Psoas muscle (tissue), 8 donors: ENCODE results near the gene JAM2. TPM values are rescaled to one million over a fixed set of nuclear protein-coding genes. Genes with fewer than 3 reads are reported as not detected.
"Not testable (repeated sequence)": the region's sequence is repeated elsewhere in the genome, so short reads cannot be mapped to it uniquely, and the experiment has no call there.

Experiments
- ATAC-seq, 4 donors: fragments of 200-7000 bp; cut with Tn5 transposase; one replicate each; pipeline ENCODE4 v1.9.1; 2020; ENCODE audit warnings: moderate library complexity in 3 of 4, mild to moderate bottlenecking in 2 of 4
- DNase-seq, 2 donors: peaks; one replicate each; pipeline ENCODE4 v3.0.0-alpha.2; 2020
- H3K27ac ChIP-seq: fragments of 200-600 bp; one replicate; pipeline ENCODE4 v1.8.0; 2022
- H3K27me3 ChIP-seq, 3 donors: fragments of 200-600 bp in 1 of 3; one replicate each; pipeline versions ENCODE4 v1.6.1 to v1.8.0; 2013 to 2022; ENCODE audit warnings: low read length in 2 of 3, mild to moderate bottlenecking in 2 of 3, moderate library complexity in 1 of 3; ENCODE audit not compliant: insufficient read depth in 3 of 3
- H3K36me3 ChIP-seq, 2 donors: fragments of 200-600 bp in 1 of 2; one replicate each; pipeline versions ENCODE4 v1.6.1 to v1.8.0; 2013 to 2022; ENCODE audit warnings: low read depth in 1 of 2, mild to moderate bottlenecking in 1 of 2, moderate library complexity in 1 of 2; ENCODE audit not compliant: insufficient read depth in 1 of 2
- H3K4me1 ChIP-seq: fragments of 200-600 bp; one replicate; pipeline ENCODE4 v1.8.0; 2022
- H3K4me3 ChIP-seq: fragments of 200-600 bp; one replicate; pipeline ENCODE4 v1.8.0; 2022; ENCODE audit warnings: mild to moderate bottlenecking
- H3K9me3 ChIP-seq: fragments of 200-600 bp; one replicate; pipeline ENCODE4 v1.8.0; 2022
- CTCF ChIP-seq: fragments of 200-600 bp; IDR thresholded peaks from one replicate; pipeline ENCODE4 v1.8.0; 2022; ENCODE audit warnings: antibody characterized with exemption
- WGBS, 3 donors: extraction: QIAGEN DNeasy Blood & Tissue Kit; methylation state at CpG; one replicate each; pipeline versions ENCODE4 v1.1.6 to v1.1.7; 2013; 5-methylcytosine and 5-hydroxymethylcytosine counted together
- intact Hi-C, 2 donors: fragments of 100-400 bp; cut with DNase I; formaldehyde crosslinking; loops; one replicate each; pipeline versions ENCODE4 v1.11.0 to v1.14.2; 2022
- polyA plus RNA-seq, 3 donors: library from polyadenylated mRNA; stranded (reverse); fragments of 200-250 nt; gene quantifications; one replicate each; pipeline ENCODE4 v1.2.3, GENCODE V29; 2013
- total RNA-seq, 4 donors: library from RNA; stranded (reverse); fragmentation: NEBNext Ultra II Directional in 2 of 4; extraction: Animal tissue kit (Norgen Biotek cat#: 25700) in 2 of 4; gene quantifications; one replicate each; pipeline versions ENCODE4 v1.2.1 to v1.2.4, GENCODE V29; 2021 to 2023
- donor health status: healthy with polysubstance abuse.
- donor health status: DM: no; HTN: no; CAD: no; lungs with moderate emphysema.
- donor health status: Bipolar disorder and iron deficiency.
- donor health status: healthy.
- donor health status: DM: yes; HTN: yes; CAD: no.
- donor health status: DM: no; HTN: no; CAD: no.
- donor health status: DM: no; HTN: no; CAD: no.
- donor health status: DM: yes; HTN: yes; CAD: no.

The JAM2 gene
- total and polyA plus RNA-seq, 7 donors: 3.6 to 17.1 (median 4.7) TPM

- H3K27ac ChIP-seq: no peak overlapping the region
- DNase-seq: no peak
- H3K4me3 ChIP-seq: no peak overlapping the region
- no peaks in the 10 kb centered on the region for H3K4me1 ChIP-seq
- H3K36me3 ChIP-seq: no peaks in the 10 kb centered on the region
- H3K27me3 ChIP-seq: no peaks in the 10 kb centered on the region
- no peak for TF ChIP-seq CTCF
- H3K9me3 ChIP-seq: no peaks in the 10 kb centered on the region
- WGBS, 3 donors: 59 to 73% (median 60%) methylated on average over 4 of the region's 4 CpGs
- intact Hi-C loops: no loop called here
- ATAC-seq: no peak
Observed at GRCh38 chr21:25701529-25701928, 62.5 kb downstream of the JAM2 start.

GRCh38 chr21:25708467-25709065, 69.5 kb downstream of the JAM2 start:
- H3K36me3 ChIP-seq: peaks cover 0 to 12% of the 10 kb centered on the region in 2 donors
- peak in 2 of 4 donors; percentile 40 to 70 for ATAC-seq
- intact Hi-C loops: loop anchor here (2.0 kb wide), 1 partner anchor 100 kb away; no protein-coding TSS in a partner anchor
- peak; percentile 83 for TF ChIP-seq CTCF
- no peak overlapping the region for H3K4me3 ChIP-seq
- no peaks in the 10 kb centered on the region for H3K9me3 ChIP-seq
- 61 to 64% (median 63%) methylated on average over 7 of the region's 7 CpGs for WGBS, 3 donors
- no peaks in the 10 kb centered on the region for H3K4me1 ChIP-seq
- no peaks in the 10 kb centered on the region for H3K27me3 ChIP-seq
- no peak for DNase-seq
- H3K27ac ChIP-seq: no peak overlapping the region

GRCh38 chr21:25709684-25710265, 70.7 kb downstream of the JAM2 start:
- ATAC-seq (no peak), DNase-seq (no peak)
- Histone ChIP-seq H3K27me3 (no peaks in the 10 kb centered on the region), H3K4me3 (no peak overlapping the region), H3K27ac (no peak overlapping the region), H3K36me3 (peaks cover 0 to 12% of the 10 kb centered on the region in 2 donors), H3K4me1 (no peaks in the 10 kb centered on the region), H3K9me3 (no peaks in the 10 kb centered on the region)
- no peak for TF ChIP-seq CTCF
- intact Hi-C loops: loop anchor here (2.0 kb wide), 1 partner anchor 101 kb away; no protein-coding TSS in a partner anchor
- 80 to 85% (median 82%) methylated on average over 5 of the region's 5 CpGs for WGBS, 3 donors

GRCh38 chr21:25710550-25710949, 71.5 kb downstream of the JAM2 start:
- Histone ChIP-seq H3K27me3 (no peaks in the 10 kb centered on the region), H3K36me3 (peaks cover 0 to 20% of the 10 kb centered on the region in 2 donors), H3K9me3 (no peaks in the 10 kb centered on the region), H3K4me1 (no peaks in the 10 kb centered on the region), H3K27ac (no peak overlapping the region), H3K4me3 (no peak overlapping the region)
- no peak for TF ChIP-seq CTCF
- no peak for DNase-seq
- ATAC-seq: no peak
- intact Hi-C loops: no loop called here
- 87 to 96% (median 93%) methylated on average over 5 of the region's 5 CpGs for WGBS, 3 donors

- DNase-seq, intact Hi-C loops, H3K4me3 ChIP-seq, H3K27me3 ChIP-seq, H3K9me3 ChIP-seq, H3K4me1 ChIP-seq, ATAC-seq, H3K27ac ChIP-seq: not testable (repeated sequence)
- H3K36me3 ChIP-seq: peaks cover 0 to 43% of the 10 kb centered on the region in 2 donors
- WGBS, 3 donors: 96 to 98% (median 97%) methylated on average over 10 of the region's 10 CpGs
Observed at GRCh38 chr21:25714066-25714465, 75.0 kb downstream of the JAM2 start.
